CD4-positive, alpha-beta T cell treated with Interleukin-1 beta for 1 hour (primary cell): ENCODE results near the gene FAM217A.
"Not testable (repeated sequence)": the region's sequence is repeated elsewhere in the genome, so short reads cannot be mapped to it uniquely, and the experiment has no call there.

ENCODE experiments used
- DNase-seq, 2 donors: peaks; one replicate each; pipeline ENCODE4 v3.0.0-alpha.2; 2020 to 2022

The FAM217A gene, protein sequence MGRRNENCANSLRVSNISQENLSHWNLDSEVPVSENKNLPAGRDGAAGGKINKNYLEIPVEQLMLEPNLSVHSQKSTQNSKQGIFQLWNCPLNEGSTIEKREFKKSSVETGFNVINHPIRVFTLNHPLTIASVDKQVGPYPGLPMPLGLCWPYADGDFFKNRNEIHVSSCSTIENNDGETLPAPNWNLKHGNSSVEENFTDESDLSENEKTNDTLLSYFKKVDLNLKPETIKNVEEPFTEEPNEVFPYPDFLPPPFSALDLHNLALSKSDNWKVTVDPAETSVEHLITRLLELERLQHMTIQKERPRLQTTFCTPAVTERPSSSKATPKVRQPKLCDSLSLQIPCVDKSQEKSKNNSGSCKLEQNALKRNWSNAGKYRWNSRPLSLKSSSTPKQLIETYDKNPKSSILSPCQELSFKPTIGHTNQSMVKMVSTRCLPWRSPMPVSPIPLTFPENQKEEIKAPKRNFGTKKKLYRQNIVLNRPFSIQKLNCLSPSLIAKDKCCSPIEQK

GRCh38 chr6:4078691-4079471 lies at the start of gene FAM217A:
Gene FAM217A (minus strand): TSS chr6:4079137. CDS start chr6:4077414, 1,723 bp downstream.
- DNase-seq = no peak

GRCh38 chr6:4128072-4128471 lies 49.1 kb upstream of the FAM217A start:
- no peak for DNase-seq

DNA sequence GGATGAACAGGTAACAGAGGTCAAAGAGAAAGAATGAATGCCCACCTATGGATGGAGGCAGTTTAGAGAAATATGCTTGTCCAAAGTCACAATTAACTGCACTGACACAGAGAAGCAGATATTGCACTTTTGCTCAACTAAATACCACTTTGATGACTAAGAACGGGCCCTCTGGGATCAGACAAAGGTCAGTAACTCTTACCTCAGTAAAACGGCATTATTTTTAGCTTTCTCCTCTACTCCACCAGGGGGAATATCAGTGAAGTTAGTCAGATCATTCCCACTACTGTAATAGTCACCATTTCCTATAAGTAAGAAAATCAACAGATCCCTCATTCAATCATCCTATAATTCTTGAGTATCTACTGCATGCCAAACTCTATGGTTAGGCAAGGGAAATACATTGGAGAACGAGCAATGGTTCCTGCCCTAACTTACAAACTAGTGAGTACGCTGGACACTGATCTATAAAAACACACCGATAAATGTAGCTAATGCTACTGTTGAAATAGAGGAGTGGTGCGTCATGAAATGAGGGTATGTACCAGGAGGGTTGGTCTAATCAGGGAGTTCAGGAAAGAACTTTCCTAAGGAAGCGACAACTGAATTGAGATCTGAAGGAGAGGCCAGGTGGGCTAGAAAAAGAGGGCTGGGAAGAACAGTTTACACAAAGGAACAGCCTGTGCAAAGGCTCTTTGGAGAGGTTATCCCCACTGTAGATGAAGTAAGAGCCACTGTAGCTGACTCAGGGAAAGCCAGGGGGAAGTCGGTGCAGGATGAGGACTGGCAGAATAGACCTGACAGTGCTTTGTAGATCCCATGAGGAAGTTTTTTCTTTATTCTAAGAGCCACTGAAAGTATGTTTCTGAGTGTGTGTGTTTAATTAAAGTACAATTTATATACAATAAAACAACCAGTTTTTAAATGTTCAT lies 47.3 kb upstream of the FAM217A start:
- DNase-seq = no peak

GRCh38 chr6:4125500-4125899 lies 46.6 kb upstream of the FAM217A start:
- no peak for DNase-seq

DNA sequence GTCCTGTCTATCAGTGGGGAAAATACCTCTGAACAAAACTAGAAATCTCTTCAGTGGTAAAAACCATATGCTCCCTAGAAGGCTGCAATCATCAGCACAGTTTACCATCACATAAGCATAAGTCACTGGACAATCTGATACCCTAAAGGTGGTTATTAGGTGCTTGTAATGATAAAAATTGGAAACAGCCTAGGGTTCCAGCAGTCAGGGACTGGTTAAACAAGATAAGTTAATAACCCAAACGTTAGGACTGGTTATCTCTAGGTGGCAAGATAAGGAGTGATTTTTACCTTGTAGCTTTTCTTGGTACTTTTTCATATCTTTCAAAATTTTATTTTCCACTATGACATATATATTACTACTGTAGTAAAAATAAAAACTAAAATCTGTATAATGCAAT lies 45.4 kb upstream of the FAM217A start:
- no peak for DNase-seq

- DNase-seq = no peak
Observed at GRCh38 chr6:4115741-4116140, 36.8 kb upstream of the FAM217A start.

DNA sequence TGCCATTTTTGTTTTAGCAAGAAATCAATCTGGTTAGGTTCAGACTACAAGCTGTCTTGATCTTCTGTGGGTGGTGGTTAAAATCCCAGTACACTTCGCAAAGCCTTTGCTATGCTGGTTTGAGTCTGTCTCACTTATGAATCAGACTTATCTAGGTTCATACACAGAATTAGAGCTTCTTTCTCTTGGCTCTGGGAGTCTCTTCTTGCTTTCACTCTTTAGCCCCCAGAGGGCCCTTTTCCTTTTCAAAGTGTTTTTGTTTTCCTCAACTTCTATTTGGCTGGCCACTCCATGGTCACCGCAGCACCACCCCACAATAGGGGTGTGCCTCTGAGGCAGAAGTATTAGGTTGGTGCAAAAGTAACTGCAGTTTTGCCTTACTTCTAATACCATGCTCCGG lies 35.2 kb upstream of the FAM217A start:
- no peak for DNase-seq

GRCh38 chr6:4113649-4114048 lies 34.7 kb upstream of the FAM217A start:
- no peak for DNase-seq

GRCh38 chr6:4112366-4112765 lies 33.4 kb upstream of the FAM217A start:
- no peak for DNase-seq

- not testable (repeated sequence) for DNase-seq
Observed at GRCh38 chr6:4109363-4109815, 30.5 kb upstream of the FAM217A start.

DNA sequence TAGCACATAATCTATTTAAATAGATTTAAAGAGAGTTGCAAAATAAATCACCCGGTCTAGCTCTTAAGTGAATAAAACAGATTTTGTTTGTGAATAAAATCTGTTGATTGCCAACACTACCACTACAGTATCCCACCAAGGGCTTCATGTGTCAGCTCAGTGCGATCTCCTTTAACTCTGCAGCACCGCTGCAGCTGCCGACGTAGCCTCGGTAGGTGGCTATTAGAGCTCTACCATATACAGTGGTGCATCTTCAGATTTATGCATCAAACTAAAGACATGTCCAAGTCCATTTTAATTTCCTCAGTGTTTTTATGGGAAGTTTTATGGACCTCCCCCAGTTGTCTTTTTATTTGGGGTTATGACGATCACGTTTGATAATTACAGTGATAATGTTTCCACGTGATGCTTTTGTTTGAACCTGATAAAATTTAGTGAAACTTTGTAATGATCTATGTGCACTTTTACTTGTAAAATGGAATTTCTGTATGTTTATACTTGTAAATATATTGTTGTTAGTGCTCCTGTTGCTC lies 29.7 kb upstream of the FAM217A start:
- no peak for DNase-seq

DNA sequence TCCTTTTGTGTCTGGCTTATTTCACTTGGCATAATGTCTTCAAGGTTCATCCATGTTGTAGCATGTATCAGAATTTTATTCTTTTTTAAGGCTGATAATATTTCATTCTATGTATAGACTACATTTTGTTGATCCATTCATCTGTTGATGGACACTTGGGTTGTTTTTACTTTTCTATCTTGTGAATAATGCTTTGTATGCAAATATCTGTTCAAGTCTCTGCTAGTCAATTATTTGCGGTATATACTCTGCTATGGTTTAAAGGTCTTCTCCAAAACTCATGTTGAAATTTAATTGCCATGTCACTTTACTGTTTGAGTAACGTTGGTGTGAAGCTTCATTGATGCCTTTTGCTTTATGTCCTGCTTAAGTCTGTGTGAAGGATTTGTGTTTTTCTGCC lies 28.9 kb upstream of the FAM217A start:
- DNase-seq = no peak

GRCh38 chr6:4105980-4106536 lies 27.1 kb upstream of the FAM217A start:
- DNase-seq = no peak

DNA sequence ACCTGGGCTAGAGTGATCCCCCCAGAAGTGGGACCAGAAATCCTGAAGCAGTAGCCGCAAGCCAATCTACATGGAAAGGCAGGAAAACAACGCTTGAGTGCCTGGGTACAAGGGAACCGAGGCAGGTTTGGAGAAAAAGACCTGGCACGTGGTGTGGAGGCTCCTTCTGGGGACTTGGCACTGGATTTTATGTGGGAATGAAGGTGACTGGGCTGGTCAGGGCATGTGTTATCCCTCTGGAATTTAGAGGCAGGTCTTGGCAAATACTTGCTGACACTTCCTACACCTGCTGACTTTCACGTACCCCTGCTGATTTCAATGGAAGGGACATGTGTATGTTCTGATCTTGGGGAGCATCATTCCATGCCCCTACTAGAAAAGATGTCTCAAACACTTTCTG lies 25.0 kb upstream of the FAM217A start:
- no peak for DNase-seq

- no peak for DNase-seq
Observed at GRCh38 chr6:4102687-4103244, 23.8 kb upstream of the FAM217A start.

DNA sequence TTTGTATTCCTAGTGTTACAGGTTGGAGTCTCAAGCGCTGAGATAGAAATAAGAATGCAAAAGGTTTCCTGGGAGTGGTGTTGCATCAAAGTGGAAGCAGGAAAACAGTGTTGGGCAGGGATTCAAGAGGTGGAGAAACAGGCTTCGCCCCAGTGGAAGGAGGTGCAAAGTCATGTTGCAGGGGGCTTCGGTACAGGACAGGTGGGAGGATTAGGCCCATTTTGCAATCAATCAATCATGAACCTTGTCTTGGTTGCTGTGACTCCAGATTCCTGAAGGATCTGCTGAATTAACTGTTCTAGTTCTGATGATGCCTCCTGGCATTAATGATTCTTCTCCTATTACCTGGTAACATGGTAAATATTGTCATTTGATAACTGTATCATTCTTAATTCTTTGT lies 22.4 kb upstream of the FAM217A start:
- no peak for DNase-seq

DNA sequence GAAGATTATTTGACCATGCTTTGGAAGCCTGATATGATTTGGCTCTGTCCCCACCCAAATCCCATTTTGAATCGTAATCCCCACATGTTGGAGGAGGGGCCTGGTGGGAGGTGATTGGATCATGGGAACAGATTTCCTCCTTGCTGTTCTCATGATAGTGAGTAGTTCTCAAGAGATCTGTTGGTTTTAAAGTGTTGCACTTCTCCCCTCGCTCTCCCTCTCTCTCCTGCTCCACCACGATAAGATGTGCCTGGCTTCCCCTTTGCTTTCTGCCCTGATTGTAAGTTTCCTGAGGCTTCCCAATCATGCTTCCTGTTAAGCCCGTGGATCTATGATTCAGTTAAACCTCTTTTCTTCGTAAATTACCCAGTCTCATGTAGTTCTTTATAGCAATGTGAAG lies 21.7 kb upstream of the FAM217A start:
- no peak for DNase-seq

GRCh38 chr6:4093288-4093687 lies 14.4 kb upstream of the FAM217A start:
- DNase-seq = no peak

- no peak for DNase-seq
Observed at GRCh38 chr6:4091941-4092340, 13.0 kb upstream of the FAM217A start.

- DNase-seq = not testable (repeated sequence)
Observed at GRCh38 chr6:4090043-4090442, 11.1 kb upstream of the FAM217A start.

GRCh38 chr6:4088704-4089103 lies 9.8 kb upstream of the FAM217A start:
- no peak for DNase-seq

DNA sequence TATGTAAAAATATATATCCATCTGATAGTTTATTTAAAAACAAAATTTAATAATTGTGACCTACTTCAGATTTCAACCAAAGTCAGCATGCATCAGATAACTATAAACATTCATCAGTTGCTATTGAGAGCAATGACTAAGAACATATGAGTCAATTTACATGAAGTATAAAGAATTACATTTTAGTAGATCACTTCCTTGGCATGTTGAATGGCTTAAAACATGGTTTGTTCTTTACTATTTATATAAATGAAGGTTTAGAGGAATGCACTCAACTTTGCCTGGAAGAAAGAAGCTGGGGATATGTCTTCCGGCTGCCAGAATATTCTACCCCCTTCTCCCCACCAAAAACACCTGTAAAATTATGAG lies 6.4 kb upstream of the FAM217A start:
- no peak for DNase-seq
